Kidney (tissue), 14 donors: Measurements from ENCODE around the gene ACVR1. TPM values are rescaled to one million over a fixed set of nuclear protein-coding genes. Genes with fewer than 3 reads are reported as not detected.

Source experiments
- DNase-seq, 5 donors: peaks; one replicate each; pipeline ENCODE4 v3.0.0-alpha.2; 2013 to 2020
- FAIRE-seq: peaks from 2 replicates; lab custom pipeline; 2012; peaks lifted over from hg19 to GRCh38; lab: Jason Lieb, UNC
- H3K27ac ChIP-seq, 2 donors: one replicate each; pipeline ENCODE4 v1.7.0; 2013; ENCODE audit warnings: low read depth in 2 of 2, low read length in 2 of 2, inconsistent platforms in 1 of 2
- H3K27me3 ChIP-seq: one replicate; pipeline ENCODE4 v1.7.1; 2013; ENCODE audit warnings: low read length, inconsistent platforms; ENCODE audit not compliant: control insufficient read depth, insufficient read depth
- H3K36me3 ChIP-seq, 3 donors: one replicate each; pipeline versions ENCODE4 v1.7.0 to v1.7.1; 2013; ENCODE audit warnings: low read length in 3 of 3, control low read depth in 1 of 3, inconsistent platforms in 1 of 3; ENCODE audit not compliant: insufficient read depth in 3 of 3, control insufficient read depth in 2 of 3
- H3K4me1 ChIP-seq, 3 donors: one replicate each; pipeline versions ENCODE4 v1.7.0 to v1.7.1; 2013; ENCODE audit warnings: low read length in 3 of 3, inconsistent platforms in 1 of 3, low read depth in 1 of 3; ENCODE audit not compliant: control insufficient read depth in 2 of 3, insufficient read depth in 2 of 3
- H3K4me3 ChIP-seq, 3 donors: one replicate each; pipeline versions ENCODE4 v1.7.0 to v1.8.1; 2013; ENCODE audit warnings: low read length in 3 of 3, control low read depth in 1 of 3, inconsistent platforms in 1 of 3
- H3K9ac ChIP-seq, 3 donors: one replicate each; pipeline versions ENCODE4 v1.7.0 to v1.7.1; 2013; ENCODE audit warnings: low read length in 3 of 3, control low read depth in 1 of 3, inconsistent platforms in 1 of 3
- H3K9me3 ChIP-seq, 3 donors: one replicate each; pipeline versions ENCODE4 v1.7.0 to v1.7.1; 2013; ENCODE audit warnings: low read length in 3 of 3, control low read depth in 1 of 3, inconsistent platforms in 1 of 3; ENCODE audit not compliant: control insufficient read depth in 2 of 3, insufficient read depth in 1 of 3
- CTCF ChIP-seq: IDR thresholded peaks from 3 replicates; pipeline ENCODE4 v1.5.1; 2012; ENCODE audit warnings: mild to moderate bottlenecking, moderate library complexity, borderline replicate concordance; ENCODE audit not compliant: insufficient read depth; ENCODE audit errors: extremely low read depth
- intact Hi-C: fragments of 100-400 bp; cut with DNase I; formaldehyde crosslinking; loops from one replicate; pipeline ENCODE4 v1.11.1; 2022
- polyA plus RNA-seq: library from polyadenylated mRNA; stranded (reverse); fragments of 350-450 nt; fragmentation: Illumina TruSeq; extraction: RNeasy Lipid Tissue Mini Kit (QIAGEN cat#74804); gene quantifications from one replicate; pipeline ENCODE4 v1.2.3, GENCODE V29; 2014; ENCODE audit warnings: low read depth, low replicate concordance; ENCODE audit not compliant: insufficient read depth
- total RNA-seq: library from RNA; stranded (reverse); fragmentation: NEBNext Ultra II Directional; extraction: Animal tissue kit (Norgen Biotek cat#: 25700); gene quantifications from one replicate; pipeline ENCODE4 v1.2.1, GENCODE V29; 2021
- donor health status: control.
- donor health status: control.
- donor health status: control.
- donor health status: control.
- donor health status: control.
- donor health status: DM: yes; HTN: yes; CAD: no.
- donor health status: Normal renal cell carcinoma (clear cell type).

The ACVR1 gene
- total and polyA plus RNA-seq, 2 donors from 2014 or later = 16.3 to 38.3 TPM

- H3K27me3 ChIP-seq = no peaks in the 10 kb centered on the region
- H3K9ac ChIP-seq = no peak overlapping the region
- FAIRE-seq (no peak), DNase-seq (no peak)
- TF ChIP-seq CTCF = no peak
- no peaks in the 10 kb centered on the region for H3K9me3 ChIP-seq
- no peaks in the 10 kb centered on the region for H3K36me3 ChIP-seq
- intact Hi-C loops = no loop called here
- H3K27ac ChIP-seq = no peak overlapping the region
- peaks cover 17 to 43% (median 33%) of the 10 kb centered on the region in 3 donors for H3K4me1 ChIP-seq
- H3K4me3 ChIP-seq = no peak overlapping the region
These were observed 39.6 kb downstream of the ACVR1 start for GRCh38 chr2:157836531-157836930.

GRCh38 chr2:157835425-157835824 lies 40.7 kb downstream of the ACVR1 start:
- Histone ChIP-seq H3K36me3 (no peaks in the 10 kb centered on the region), H3K27me3 (no peaks in the 10 kb centered on the region), H3K9me3 (no peaks in the 10 kb centered on the region), H3K9ac (no peak overlapping the region), H3K4me1 (peaks cover 17 to 41% (median 24%) of the 10 kb centered on the region in 3 donors), H3K27ac (no peak overlapping the region), H3K4me3 (no peak overlapping the region)
- no peak for FAIRE-seq
- DNase-seq = no peak
- intact Hi-C loops = no loop called here
- no peak for TF ChIP-seq CTCF

- Histone ChIP-seq H3K9ac (no peak overlapping the region), H3K27ac (no peak overlapping the region), H3K36me3 (no peaks in the 10 kb centered on the region), H3K9me3 (no peaks in the 10 kb centered on the region), H3K4me3 (no peak overlapping the region), H3K4me1 (peaks cover 17 to 37% (median 20%) of the 10 kb centered on the region in 3 donors), H3K27me3 (no peaks in the 10 kb centered on the region)
- FAIRE-seq (no peak), DNase-seq (no peak)
- no peak for TF ChIP-seq CTCF
- intact Hi-C loops = no loop called here
These were observed 41.1 kb downstream of the ACVR1 start for GRCh38 chr2:157835006-157835405.

- H3K4me1 ChIP-seq = peaks cover 7 to 24% (median 10%) of the 10 kb centered on the region in 3 donors
- H3K4me3 ChIP-seq = no peak overlapping the region
- H3K27ac ChIP-seq = no peak overlapping the region
- FAIRE-seq (no peak), DNase-seq (no peak)
- H3K36me3 ChIP-seq = no peaks in the 10 kb centered on the region
- H3K9ac ChIP-seq = no peak overlapping the region
- no peaks in the 10 kb centered on the region for H3K9me3 ChIP-seq
- intact Hi-C loops = no loop called here
- TF ChIP-seq CTCF = no peak
- no peaks in the 10 kb centered on the region for H3K27me3 ChIP-seq
These were observed 42.4 kb downstream of the ACVR1 start for GRCh38 chr2:157833721-157834120.
